ENCODE data around the gene DIDO1. TPM values are rescaled to one million over a fixed set of nuclear protein-coding genes. Genes with fewer than 3 reads are reported as not detected.
A peak's percentile ranks its signal among the peaks of the same experiment; 100 is the strongest.

Gene DIDO1
- total RNA-seq, 2 experiments from 2014 or later: 51.9 to 54.3 TPM

GRCh38 chr20:62935968-62936585 lies 9.8 kb upstream of the DIDO1 start:
- Histone ChIP-seq H3K36me3 (ENCODE audit: insufficient read depth, low read length) (peaks cover 21% of the 10 kb centered on the region), H3K4me3 (ENCODE audit: low read length) (no peak overlapping the region), H3K4me1 (ENCODE audit: insufficient read depth, low read length) (peaks cover 61% of the 10 kb centered on the region), H3K9me3 (ENCODE audit: control insufficient read depth in 1 of 2, insufficient read depth in 1 of 2, low read length in 2 of 2) (no peaks in the 10 kb centered on the region), H3K27me3 (ENCODE audit: control insufficient read depth in 1 of 2, insufficient read depth in 2 of 2, low read length in 2 of 2) (no peaks in the 10 kb centered on the region), H3K27ac (ENCODE audit: low read depth in 1 of 2, low read length in 2 of 2) (no peak overlapping the region)
- DNase-seq (no peak), ATAC-seq (ENCODE audit: poor library complexity) (no peak)
- TF ChIP-seq, protein P1, sequence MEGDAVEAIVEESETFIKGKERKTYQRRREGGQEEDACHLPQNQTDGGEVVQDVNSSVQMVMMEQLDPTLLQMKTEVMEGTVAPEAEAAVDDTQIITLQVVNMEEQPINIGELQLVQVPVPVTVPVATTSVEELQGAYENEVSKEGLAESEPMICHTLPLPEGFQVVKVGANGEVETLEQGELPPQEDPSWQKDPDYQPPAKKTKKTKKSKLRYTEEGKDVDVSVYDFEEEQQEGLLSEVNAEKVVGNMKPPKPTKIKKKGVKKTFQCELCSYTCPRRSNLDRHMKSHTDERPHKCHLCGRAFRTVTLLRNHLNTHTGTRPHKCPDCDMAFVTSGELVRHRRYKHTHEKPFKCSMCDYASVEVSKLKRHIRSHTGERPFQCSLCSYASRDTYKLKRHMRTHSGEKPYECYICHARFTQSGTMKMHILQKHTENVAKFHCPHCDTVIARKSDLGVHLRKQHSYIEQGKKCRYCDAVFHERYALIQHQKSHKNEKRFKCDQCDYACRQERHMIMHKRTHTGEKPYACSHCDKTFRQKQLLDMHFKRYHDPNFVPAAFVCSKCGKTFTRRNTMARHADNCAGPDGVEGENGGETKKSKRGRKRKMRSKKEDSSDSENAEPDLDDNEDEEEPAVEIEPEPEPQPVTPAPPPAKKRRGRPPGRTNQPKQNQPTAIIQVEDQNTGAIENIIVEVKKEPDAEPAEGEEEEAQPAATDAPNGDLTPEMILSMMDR (IDR thresholded peaks at IDR 0.05): no peak
- ChIA-PET CTCF (interaction anchor here (1.0 to 3.4 kb wide), 6 partner anchors 10 to 40 kb away, joined by 3 to 11 read pairs (median 4); no protein-coding TSS in a partner anchor), POLR2A (interaction anchor here (1.0 to 5.1 kb wide), 5 partner anchors 9 to 36 kb away, joined by 3 to 69 read pairs (median 4); partner anchors contain the start of gene DIDO1)
- Mint-ChIP-seq H3K4me3 (peak overlapping the region; percentile 60), H3K4me1 (ENCODE audit: low read depth) (peaks cover 31% of the 10 kb centered on the region), H3K36me3 (ENCODE audit: low read depth) (peaks cover 34% of the 10 kb centered on the region), H3K27ac (no peak overlapping the region), H3K27me3 (no peaks in the 10 kb centered on the region), H3K9me3 (no peaks in the 10 kb centered on the region)
- intact Hi-C loops (cut with DNase I, micrococcal nuclease): loop anchor here (2.0 to 10.0 kb wide), 5 partner anchors 17 to 529 kb away; partner anchors contain the start of genes ARFGAP1 (in 1 of the 2), CABLES2 (in 1 of the 2) and YTHDF1 (in 1 of the 2)

- H3K27me3 Mint-ChIP-seq: no peaks in the 10 kb centered on the region
- peaks cover 64% of the 10 kb centered on the region for H3K4me1 ChIP-seq (ENCODE audit: insufficient read depth, low read length)
- ATAC-seq (ENCODE audit: poor library complexity) (no peak), DNase-seq (no peak)
- intact Hi-C loops (cut with DNase I, micrococcal nuclease): loop anchor here (5.0 to 10.0 kb wide), 4 partner anchors 33 to 528 kb away; partner anchors contain the start of genes ARFGAP1 (in 1 of the 2), CABLES2 (in 1 of the 2) and YTHDF1 (in 1 of the 2)
- H3K4me1 Mint-ChIP-seq (ENCODE audit: low read depth): peaks cover 38% of the 10 kb centered on the region
- H3K4me3 Mint-ChIP-seq: no peak overlapping the region
- H3K27ac Mint-ChIP-seq: no peak overlapping the region
- peaks cover 34% of the 10 kb centered on the region for H3K36me3 Mint-ChIP-seq (ENCODE audit: low read depth)
- TF ChIP-seq, protein P1 (IDR thresholded peaks at IDR 0.05): no peak
- ChIA-PET POLR2A (interaction anchor here (1.0 to 5.1 kb wide), 3 partner anchors 8 to 36 kb away, joined by 3 to 69 read pairs (median 3); partner anchors contain the start of gene DIDO1), CTCF (interaction anchor here (1.5 to 3.4 kb wide), 3 partner anchors 15 to 39 kb away, joined by 3 to 11 read pairs (median 5); no protein-coding TSS in a partner anchor)
- no peak overlapping the region for H3K27ac ChIP-seq (ENCODE audit: low read depth in 1 of 2, low read length in 2 of 2)
- no peaks in the 10 kb centered on the region for H3K27me3 ChIP-seq (ENCODE audit: control insufficient read depth in 1 of 2, insufficient read depth in 2 of 2, low read length in 2 of 2)
- no peak overlapping the region for H3K4me3 ChIP-seq (ENCODE audit: low read length)
- H3K9me3 ChIP-seq (ENCODE audit: control insufficient read depth in 1 of 2, insufficient read depth in 1 of 2, low read length in 2 of 2): no peaks in the 10 kb centered on the region
- H3K9me3 Mint-ChIP-seq: no peaks in the 10 kb centered on the region
- peaks cover 21% of the 10 kb centered on the region for H3K36me3 ChIP-seq (ENCODE audit: insufficient read depth, low read length)
Observed at GRCh38 chr20:62935204-62935967, 9.1 kb upstream of the DIDO1 start.

DNA sequence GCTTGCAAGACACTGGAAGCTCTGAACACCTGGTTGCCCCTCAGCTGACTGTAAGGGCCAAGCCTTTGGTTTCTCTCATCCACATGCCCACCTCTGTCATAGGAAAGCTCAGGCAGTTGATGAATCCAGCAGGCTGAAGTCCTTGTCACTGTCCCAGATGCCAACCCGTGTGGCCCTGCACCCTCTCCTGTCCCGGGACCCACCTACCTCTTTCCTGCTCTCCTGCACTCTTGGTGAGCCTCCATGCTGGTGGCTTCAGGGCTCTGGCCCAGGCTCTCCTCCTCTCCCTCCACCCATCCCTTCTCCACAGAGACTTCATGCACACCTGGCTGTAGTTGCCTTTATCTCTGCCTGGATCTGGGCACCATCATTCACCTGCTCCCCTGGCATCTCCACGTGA lies 7.7 kb upstream of the DIDO1 start:
- intact Hi-C loops (cut with DNase I, micrococcal nuclease): loop anchor here in 1 of 2 experiments (10.0 kb wide), 1 partner anchor 281 kb away; the partner anchor contains the start of gene YTHDF1
- ATAC-seq (ENCODE audit: poor library complexity): no peak

More for the DNA sequence above, 7.7 kb upstream of the DIDO1 start:
- Histone ChIP-seq H3K36me3 (ENCODE audit: insufficient read depth, low read length) (peaks cover 21% of the 10 kb centered on the region), H3K9me3 (ENCODE audit: control insufficient read depth in 1 of 2, insufficient read depth in 1 of 2, low read length in 2 of 2) (no peaks in the 10 kb centered on the region), H3K27me3 (ENCODE audit: control insufficient read depth in 1 of 2, insufficient read depth in 2 of 2, low read length in 2 of 2) (no peaks in the 10 kb centered on the region), H3K4me3 (ENCODE audit: low read length) (no peak overlapping the region), H3K27ac (ENCODE audit: low read depth in 1 of 2, low read length in 2 of 2) (no peak overlapping the region), H3K4me1 (ENCODE audit: insufficient read depth, low read length) (peaks cover 63% of the 10 kb centered on the region)
- H3K36me3 Mint-ChIP-seq (ENCODE audit: low read depth): peaks cover 27% of the 10 kb centered on the region
- peaks cover 41% of the 10 kb centered on the region for H3K4me1 Mint-ChIP-seq (ENCODE audit: low read depth)
- no peak for DNase-seq
- ChIA-PET CTCF (interaction anchor here (1.1 to 3.4 kb wide), 3 partner anchors 13 to 38 kb away, joined by 3 to 11 read pairs (median 3); no protein-coding TSS in a partner anchor), POLR2A (no interaction called here)
- no peaks in the 10 kb centered on the region for H3K9me3 Mint-ChIP-seq
- no peaks in the 10 kb centered on the region for H3K27me3 Mint-ChIP-seq
- TF ChIP-seq, protein P1 (IDR thresholded peaks at IDR 0.05): no peak
- H3K4me3 Mint-ChIP-seq: no peak overlapping the region
- no peak overlapping the region for H3K27ac Mint-ChIP-seq
